Activated T-cell treated with anti-CD3 and anti-CD28 coated beads for 4 hours (primary cell): ENCODE measurements around the gene VEGFA.

Experiments
- DNase-seq: peaks from one replicate; pipeline ENCODE4 v3.0.0-alpha.2; 2020

VEGFA gene

DNA sequence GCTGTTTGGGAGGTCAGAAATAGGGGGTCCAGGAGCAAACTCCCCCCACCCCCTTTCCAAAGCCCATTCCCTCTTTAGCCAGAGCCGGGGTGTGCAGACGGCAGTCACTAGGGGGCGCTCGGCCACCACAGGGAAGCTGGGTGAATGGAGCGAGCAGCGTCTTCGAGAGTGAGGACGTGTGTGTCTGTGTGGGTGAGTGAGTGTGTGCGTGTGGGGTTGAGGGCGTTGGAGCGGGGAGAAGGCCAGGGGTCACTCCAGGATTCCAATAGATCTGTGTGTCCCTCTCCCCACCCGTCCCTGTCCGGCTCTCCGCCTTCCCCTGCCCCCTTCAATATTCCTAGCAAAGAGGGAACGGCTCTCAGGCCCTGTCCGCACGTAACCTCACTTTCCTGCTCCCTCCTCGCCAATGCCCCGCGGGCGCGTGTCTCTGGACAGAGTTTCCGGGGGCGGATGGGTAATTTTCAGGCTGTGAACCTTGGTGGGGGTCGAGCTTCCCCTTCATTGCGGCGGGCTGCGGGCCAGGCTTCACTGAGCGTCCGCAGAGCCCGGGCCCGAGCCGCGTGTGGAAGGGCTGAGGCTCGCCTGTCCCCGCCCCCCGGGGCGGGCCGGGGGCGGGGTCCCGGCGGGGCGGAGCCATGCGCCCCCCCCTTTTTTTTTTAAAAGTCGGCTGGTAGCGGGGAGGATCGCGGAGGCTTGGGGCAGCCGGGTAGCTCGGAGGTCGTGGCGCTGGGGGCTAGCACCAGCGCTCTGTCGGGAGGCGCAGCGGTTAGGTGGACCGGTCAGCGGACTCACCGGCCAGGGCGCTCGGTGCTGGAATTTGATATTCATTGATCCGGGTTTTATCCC lies at the start of gene VEGFA:
Gene VEGFA, plus strand, starts transcription at position 686 of the 846 bp plus-strand sequence.
- peak; percentile 86 for DNase-seq

GRCh38 chr6:43720999-43721398 lies 49.0 kb upstream of the VEGFA start:
- DNase-seq = no peak

DNA sequence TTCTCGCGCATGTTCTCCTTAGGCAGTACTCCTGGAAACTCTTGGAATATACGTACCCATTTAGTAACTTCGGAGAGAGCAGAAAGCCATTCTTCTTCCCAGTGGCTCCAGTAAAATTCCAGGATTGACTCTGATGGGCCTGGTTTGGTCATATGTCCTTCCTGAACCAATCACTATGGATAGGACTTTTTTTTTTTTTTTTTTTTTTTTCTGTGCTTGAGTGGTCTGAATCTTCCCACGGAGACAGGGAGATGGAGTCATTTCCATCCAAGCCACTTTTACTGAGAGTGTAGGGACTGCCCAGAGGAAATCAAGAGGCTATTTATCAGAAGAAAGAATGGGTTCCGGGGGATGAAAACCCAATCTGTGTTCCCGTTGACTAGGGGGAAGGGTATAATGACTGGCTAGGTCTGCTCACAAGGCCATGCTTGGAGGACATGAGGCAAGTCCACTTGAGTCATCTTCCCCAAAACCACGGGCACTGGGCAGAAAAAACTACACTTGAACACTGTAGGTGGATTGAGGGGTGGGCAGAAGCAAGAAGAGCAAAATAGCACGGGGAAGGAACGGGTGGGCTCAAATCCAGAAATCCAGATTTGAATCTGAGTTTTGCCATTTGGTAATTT lies 47.0 kb upstream of the VEGFA start:
- no peak for DNase-seq

- peak; percentile 60 for DNase-seq
Observed at GRCh38 chr6:43723737-43724295, 46.2 kb upstream of the VEGFA start.

DNA sequence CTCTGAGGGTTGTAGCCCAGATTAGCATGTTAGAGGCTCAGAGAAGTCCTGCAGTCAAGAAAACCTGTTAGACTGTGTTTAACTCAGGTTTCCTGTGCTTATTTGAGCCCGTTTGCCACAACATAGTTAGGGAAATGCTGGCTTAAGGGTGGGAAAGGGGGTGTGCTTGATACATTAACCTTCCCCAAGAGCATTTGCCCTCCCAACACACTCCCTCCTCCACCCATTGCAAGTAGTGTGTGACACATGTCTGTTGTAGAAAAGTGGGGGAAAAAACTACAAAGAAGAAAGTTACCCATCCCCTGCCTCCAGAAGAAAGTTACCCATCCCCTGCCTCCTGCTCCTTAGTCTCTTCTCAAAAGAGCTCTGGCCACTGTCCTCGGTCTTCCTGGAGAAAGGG lies 45.7 kb upstream of the VEGFA start:
- DNase-seq = no peak

- DNase-seq = peak; percentile 65
Observed at GRCh38 chr6:43724914-43725642, 44.9 kb upstream of the VEGFA start.

GRCh38 chr6:43725643-43726580 lies 44.1 kb upstream of the VEGFA start:
- DNase-seq = no peak

- no peak for DNase-seq
Observed at GRCh38 chr6:43727634-43728033, 42.4 kb upstream of the VEGFA start.

DNA sequence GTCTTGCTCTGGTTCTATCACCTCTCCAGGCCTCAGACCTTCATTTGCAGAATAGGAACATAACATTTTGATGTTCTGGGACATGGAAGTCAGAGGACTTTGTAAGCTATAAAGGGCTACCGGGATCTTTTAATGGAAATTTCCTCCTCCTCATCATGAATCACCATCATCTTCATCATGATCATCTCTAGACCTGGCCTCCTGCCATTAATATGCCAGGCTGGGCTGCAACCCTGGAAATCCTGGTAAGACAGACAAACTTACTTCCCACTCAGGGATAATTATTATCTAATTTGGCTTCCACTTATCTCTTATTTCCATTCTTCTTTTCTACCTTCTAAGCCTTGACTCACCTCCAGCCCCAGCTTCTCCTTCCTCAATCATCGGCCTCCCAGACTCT lies 41.4 kb upstream of the VEGFA start:
- DNase-seq = no peak

DNA sequence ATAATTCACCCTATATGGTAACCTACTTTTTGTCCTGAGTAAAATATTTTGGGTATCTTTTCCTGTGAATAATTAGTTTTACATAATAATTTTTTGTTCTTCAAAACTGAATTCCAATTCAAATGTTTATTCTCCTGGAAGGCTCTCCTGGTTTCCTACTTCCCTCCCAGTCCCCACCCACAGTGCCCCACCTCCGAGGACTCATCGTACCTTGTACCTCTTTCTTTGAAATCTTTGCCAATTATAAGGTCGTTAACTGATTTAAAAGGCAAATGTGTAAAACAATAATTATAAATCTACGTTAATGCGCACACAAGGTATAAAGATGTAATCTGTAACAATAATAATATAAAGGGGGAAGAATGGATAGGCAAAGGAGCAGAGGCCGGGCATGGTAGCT lies 40.5 kb upstream of the VEGFA start:
- no peak for DNase-seq

- DNase-seq = no peak
Observed at GRCh38 chr6:43730634-43731033, 39.4 kb upstream of the VEGFA start.

- DNase-seq = no peak
Observed at GRCh38 chr6:43733471-43734293, 36.3 kb upstream of the VEGFA start.

GRCh38 chr6:43734294-43734665 lies 35.7 kb upstream of the VEGFA start:
- no peak for DNase-seq

DNA sequence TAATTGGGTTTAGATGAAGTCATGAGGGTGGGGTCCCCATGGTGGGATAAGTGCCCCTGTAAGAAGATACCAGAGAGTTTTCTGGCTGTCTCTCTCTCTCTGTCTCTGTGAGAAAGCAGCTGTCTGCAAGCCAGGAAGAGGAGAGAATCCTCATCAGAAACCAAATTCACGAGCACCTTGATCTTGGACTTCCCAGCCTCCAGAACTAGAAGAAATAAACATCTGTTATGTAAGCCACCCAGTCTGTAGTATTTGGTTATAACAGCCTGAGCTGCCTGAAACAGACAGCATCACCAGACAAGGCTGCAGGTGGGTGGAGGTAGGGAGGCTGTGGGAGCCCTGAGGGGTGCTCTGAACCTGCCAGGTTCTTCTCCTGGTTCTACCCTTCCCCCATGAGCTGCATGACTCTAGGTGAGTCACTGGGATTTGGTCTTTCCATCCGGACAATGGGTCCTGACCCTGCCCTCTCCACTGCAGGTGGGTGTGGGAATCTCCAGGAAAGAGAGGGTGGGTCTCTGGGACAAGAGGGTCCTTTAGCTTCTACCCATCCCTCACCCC lies 34.3 kb upstream of the VEGFA start:
- no peak for DNase-seq

- no peak for DNase-seq
Observed at GRCh38 chr6:43736211-43736786, 33.7 kb upstream of the VEGFA start.

- DNase-seq = no peak
Observed at GRCh38 chr6:43736844-43737243, 33.2 kb upstream of the VEGFA start.

DNA sequence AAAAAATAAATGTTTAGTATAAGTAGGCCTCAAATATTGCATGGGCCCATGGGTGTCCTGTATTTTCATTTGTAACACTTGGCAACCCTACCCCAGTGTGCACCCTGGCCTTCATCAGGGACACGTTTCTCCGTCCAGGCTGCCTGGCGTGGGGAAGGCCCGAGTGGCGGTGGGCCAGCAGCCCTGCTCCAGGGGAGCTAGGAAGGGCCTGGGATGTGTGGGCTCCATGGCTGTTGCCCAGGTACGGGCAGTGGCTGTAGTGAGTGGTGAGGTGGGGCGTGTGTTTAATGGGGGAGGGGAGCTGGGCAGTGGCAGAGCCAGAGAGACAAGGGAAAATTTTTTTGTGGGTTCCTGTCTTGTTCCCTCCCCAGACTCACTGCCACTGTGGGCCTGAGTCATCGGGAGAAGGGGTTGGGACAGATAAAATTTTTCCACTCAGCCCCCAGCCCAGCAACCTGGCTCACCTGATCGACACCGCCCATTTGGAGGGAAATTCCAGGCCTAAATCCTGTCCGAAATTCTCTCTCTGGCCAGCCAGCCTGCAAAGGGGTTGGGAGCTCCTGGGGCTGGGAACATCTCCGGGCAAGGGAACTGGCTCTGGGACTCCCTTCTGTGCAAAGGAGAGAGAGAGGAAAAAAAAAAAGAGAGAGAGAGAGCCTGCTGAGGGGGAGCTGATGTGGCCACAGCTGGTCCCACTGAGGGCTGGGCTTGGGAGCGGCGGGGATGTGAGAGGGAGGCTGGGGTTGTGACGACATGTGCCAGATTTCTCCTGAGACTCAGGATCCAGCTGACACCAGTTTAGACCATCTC lies 32.5 kb upstream of the VEGFA start:
- no peak for DNase-seq

DNA sequence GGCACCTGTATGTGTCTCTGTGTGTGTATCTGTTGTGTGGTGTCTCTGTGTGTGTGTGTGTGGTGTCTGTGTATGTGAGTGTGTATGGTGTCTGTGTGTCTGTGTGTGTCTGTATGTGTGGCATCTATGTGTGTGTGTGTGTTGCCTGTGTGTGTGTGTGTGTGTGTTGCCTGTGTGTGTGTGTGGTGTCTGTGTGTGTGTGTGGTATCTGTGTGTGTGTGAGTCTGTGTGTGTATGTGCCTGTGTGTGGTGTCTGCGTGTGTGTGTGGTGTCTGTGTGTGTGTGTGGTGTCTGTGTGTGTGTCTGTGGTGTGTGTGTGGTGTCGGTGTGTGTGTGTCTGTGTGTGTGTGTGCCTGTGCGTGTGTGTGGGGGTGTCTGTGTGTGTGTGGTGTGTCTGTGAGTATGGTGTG lies 31.7 kb upstream of the VEGFA start:
- no peak for DNase-seq

- DNase-seq = no peak
Observed at GRCh38 chr6:43738877-43739641, 31.0 kb upstream of the VEGFA start.
